CD4-positive, CD25-positive, alpha-beta regulatory T cell (primary cell): ENCODE measurements around the gene TSC22D3. TPM values are rescaled to one million over a fixed set of nuclear protein-coding genes. Genes with fewer than 3 reads are reported as not detected.

Experiments
- ATAC-seq, 2 donors: fragments of 150-1000 bp; cut with Tn5 transposase; one replicate each; pipeline ENCODE4 v1.10.0; 2021; ENCODE audit warnings: low read depth in 2 of 2, moderate number of reproducible peaks in 2 of 2, moderate library complexity in 1 of 2
- DNase-seq, 3 donors: peaks; one replicate each; pipeline versions ENCODE4 v3.0.0 to v3.0.0-alpha.2; 2012 to 2022; ENCODE audit warnings: mixed read lengths in 1 of 3
- H3K27ac ChIP-seq: one replicate; pipeline ENCODE4 v1.7.0; 2013; ENCODE audit warnings: mild to moderate bottlenecking, low read length; ENCODE audit not compliant: insufficient read depth, poor library complexity, severe bottlenecking
- H3K27me3 ChIP-seq: one replicate; pipeline ENCODE4 v1.7.0; 2013; ENCODE audit warnings: low read length; ENCODE audit not compliant: control insufficient read depth, insufficient read depth
- H3K36me3 ChIP-seq: one replicate; pipeline ENCODE4 v1.7.0; 2013; ENCODE audit warnings: mild to moderate bottlenecking, low read length, moderate library complexity; ENCODE audit not compliant: control insufficient read depth, insufficient read depth
- H3K4me1 ChIP-seq: 2 replicates; pipeline ENCODE4 v1.7.0; 2013; ENCODE audit warnings: mild to moderate bottlenecking, low read length; ENCODE audit not compliant: insufficient read depth, control insufficient read depth, poor library complexity, severe bottlenecking
- H3K4me3 ChIP-seq: one replicate; pipeline ENCODE4 v1.7.0; 2013; ENCODE audit warnings: low read depth, mild to moderate bottlenecking, low read length, moderate library complexity
- H3K9me3 ChIP-seq, 2 experiments: 1 replicate in 1 of 2; 2 replicates in 1 of 2; pipeline ENCODE4 v1.7.0; 2013; ENCODE audit warnings: low read length in 2 of 2, mild to moderate bottlenecking in 1 of 2, moderate library complexity in 1 of 2; ENCODE audit not compliant: control insufficient read depth in 2 of 2
- H3K27ac Mint-ChIP-seq, 3 donors: one replicate each; pipeline ENCODE4 v1.8.0; 2020 to 2022; ENCODE audit warnings: mild to moderate bottlenecking in 3 of 3, mixed read lengths in 3 of 3, moderate library complexity in 2 of 3
- H3K27me3 Mint-ChIP-seq: one replicate; pipeline ENCODE4 v1.8.0; 2022; ENCODE audit warnings: mild to moderate bottlenecking, mixed read lengths
- H3K36me3 Mint-ChIP-seq: one replicate; pipeline ENCODE4 v1.8.0; 2020; ENCODE audit warnings: mixed read lengths
- H3K4me1 Mint-ChIP-seq, 4 donors: one replicate each; pipeline ENCODE4 v1.8.0; 2020 to 2022; ENCODE audit warnings: mixed read lengths in 4 of 4, mild to moderate bottlenecking in 1 of 4
- H3K4me3 Mint-ChIP-seq, 4 donors: one replicate each; pipeline ENCODE4 v1.8.0; 2020 to 2022; ENCODE audit warnings: mild to moderate bottlenecking in 4 of 4, mixed read lengths in 4 of 4, moderate library complexity in 3 of 4
- H3K9me3 Mint-ChIP-seq, 7 donors: one replicate each; pipeline ENCODE4 v1.8.0; 2020 to 2022; ENCODE audit warnings: mixed read lengths in 7 of 7, mild to moderate bottlenecking in 3 of 7, moderate library complexity in 2 of 7
- polyA plus RNA-seq, 4 donors: library from polyadenylated mRNA; unstranded; fragments of 300-500 nt; fragmentation: Illumina TruSeq; gene quantifications; one replicate each; pipeline ENCODE4 v1.2.3, GENCODE V29; 2021
- total RNA-seq: library from RNA; stranded (reverse); gene quantifications from one replicate; pipeline ENCODE4 v1.2.3, GENCODE V29; 2022

Gene TSC22D3
- total and polyA plus RNA-seq, 5 donors from 2014 or later: 624 to 2,718 (median 1,073) TPM

- peaks cover 10% of the 10 kb centered on the region for H3K27me3 Mint-ChIP-seq
Measured at GRCh38 chrX:107718156-107718621, 57.4 kb downstream of the TSC22D3 start.

DNA sequence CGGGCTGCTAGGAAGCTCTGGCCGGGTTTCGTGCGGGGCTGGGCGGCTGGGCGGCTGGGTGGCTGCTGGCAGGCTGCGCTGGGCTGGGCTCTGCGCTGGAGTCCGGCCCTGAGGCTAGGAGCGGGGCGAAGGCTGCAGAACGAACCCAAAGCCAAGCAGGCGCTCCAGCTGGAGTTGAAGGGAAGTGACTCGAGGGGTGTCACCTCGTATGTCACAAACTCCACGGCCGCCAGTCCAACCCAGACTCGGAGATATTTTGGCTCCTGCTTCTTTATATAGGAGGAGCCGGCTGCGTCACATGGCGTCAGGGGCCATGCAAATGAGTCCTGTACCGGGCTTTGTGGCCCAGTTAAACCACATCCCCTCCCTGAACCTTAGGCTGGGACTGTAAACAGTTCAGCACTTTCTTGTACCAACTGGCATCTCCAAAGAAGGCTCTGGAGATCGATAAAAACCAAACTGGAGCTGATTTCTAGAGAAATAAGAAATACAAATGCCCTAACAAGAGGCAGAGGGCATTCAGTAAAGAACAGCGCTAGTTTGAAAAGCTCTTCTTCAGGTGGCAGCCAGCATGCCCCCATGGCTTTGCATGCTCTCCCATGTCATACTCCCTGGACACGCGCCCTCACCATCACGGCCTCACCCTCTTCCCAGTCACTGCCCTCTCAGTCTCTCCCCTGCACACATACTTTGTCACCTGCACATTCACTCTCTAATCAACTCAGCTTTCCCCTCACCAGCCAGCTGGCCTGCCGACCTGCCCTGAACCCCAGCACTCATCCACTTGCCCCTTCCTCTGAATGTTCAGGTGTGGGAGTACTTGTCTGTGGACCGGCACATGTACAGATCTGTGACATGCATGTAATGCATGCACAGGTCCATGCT lies 58.5 kb downstream of the TSC22D3 start:
- Histone ChIP-seq H3K4me3 (peak overlapping the region; percentile 85), H3K27me3 (no peaks in the 10 kb centered on the region), H3K9me3 (no peaks in the 10 kb centered on the region), H3K4me1 (peaks cover 45% of the 10 kb centered on the region), H3K27ac (peak overlapping the region; percentile 97), H3K36me3 (peaks cover 29% of the 10 kb centered on the region)
- Mint-ChIP-seq H3K27ac (peak overlapping the region; percentile 90 to 100 (median 98)), H3K36me3 (peaks cover 30% of the 10 kb centered on the region), H3K4me1 (peaks cover 17 to 48% (median 31%) of the 10 kb centered on the region in 4 donors), H3K9me3 (peaks cover 0 to 7% (median 0%) of the 10 kb centered on the region in 7 donors), H3K27me3 (peaks cover 18% of the 10 kb centered on the region), H3K4me3 (peak overlapping the region; percentile 95 to 99 (median 96))
- DNase-seq: peak; percentile 83 to 94 (median 93)
- peak; percentile 84 to 87 for ATAC-seq

More at GRCh38 chrX:107718156-107718621, 57.4 kb downstream of the TSC22D3 start:
- H3K9me3 Mint-ChIP-seq: peaks cover 0 to 7% (median 0%) of the 10 kb centered on the region in 7 donors
- peaks cover 28% of the 10 kb centered on the region for H3K36me3 ChIP-seq
- H3K4me1 Mint-ChIP-seq: peaks cover 11 to 37% (median 24%) of the 10 kb centered on the region in 4 donors
- H3K36me3 Mint-ChIP-seq: peaks cover 26% of the 10 kb centered on the region
- peak overlapping the region; percentile 85 for H3K4me3 ChIP-seq
- H3K27me3 ChIP-seq: no peaks in the 10 kb centered on the region
- ATAC-seq (no peak), DNase-seq (peak; percentile 58 to 76 (median 75))
- no peaks in the 10 kb centered on the region for H3K9me3 ChIP-seq
- peak overlapping the region; percentile 90 to 100 (median 98) for H3K27ac Mint-ChIP-seq
- H3K4me1 ChIP-seq: peaks cover 35% of the 10 kb centered on the region
- H3K27ac ChIP-seq: peak overlapping the region; percentile 97
- H3K4me3 Mint-ChIP-seq: peak overlapping the region; percentile 95 to 99 (median 96)

GRCh38 chrX:107716118-107716684 lies 59.4 kb downstream of the TSC22D3 start:
- H3K4me3 Mint-ChIP-seq: peak overlapping the region; percentile 95 to 99 (median 96)
- DNase-seq: peak in 2 of 3 donors; percentile 12 to 37
- Histone ChIP-seq H3K9me3 (no peaks in the 10 kb centered on the region), H3K36me3 (peaks cover 29% of the 10 kb centered on the region), H3K4me1 (peaks cover 54% of the 10 kb centered on the region), H3K4me3 (peak overlapping the region; percentile 98), H3K27me3 (no peaks in the 10 kb centered on the region), H3K27ac (peak overlapping the region; percentile 97)
- H3K4me1 Mint-ChIP-seq: peaks cover 19 to 56% (median 38%) of the 10 kb centered on the region in 4 donors
- no peak for ATAC-seq
- peaks cover 21% of the 10 kb centered on the region for H3K27me3 Mint-ChIP-seq
- peaks cover 0 to 7% (median 0%) of the 10 kb centered on the region in 7 donors for H3K9me3 Mint-ChIP-seq
- H3K36me3 Mint-ChIP-seq: peaks cover 30% of the 10 kb centered on the region
- H3K27ac Mint-ChIP-seq: peak overlapping the region; percentile 89 to 100 (median 98)

GRCh38 chrX:107715331-107716117 lies 60.1 kb downstream of the TSC22D3 start:
- Histone ChIP-seq H3K4me3 (peak overlapping the region; percentile 98), H3K4me1 (peaks cover 61% of the 10 kb centered on the region), H3K27ac (peak overlapping the region; percentile 97), H3K36me3 (peaks cover 29% of the 10 kb centered on the region), H3K27me3 (no peaks in the 10 kb centered on the region), H3K9me3 (no peaks in the 10 kb centered on the region)
- Mint-ChIP-seq H3K27me3 (peaks cover 23% of the 10 kb centered on the region), H3K4me3 (peak overlapping the region; percentile 87 to 97 (median 96)), H3K36me3 (peaks cover 30% of the 10 kb centered on the region), H3K4me1 (peaks cover 25 to 63% (median 42%) of the 10 kb centered on the region in 4 donors), H3K9me3 (peaks cover 0 to 7% (median 0%) of the 10 kb centered on the region in 7 donors), H3K27ac (peak overlapping the region; percentile 89 to 98 (median 98))
- DNase-seq (peak in 2 of 3 donors; percentile 24 to 32), ATAC-seq (no peak)

DNA sequence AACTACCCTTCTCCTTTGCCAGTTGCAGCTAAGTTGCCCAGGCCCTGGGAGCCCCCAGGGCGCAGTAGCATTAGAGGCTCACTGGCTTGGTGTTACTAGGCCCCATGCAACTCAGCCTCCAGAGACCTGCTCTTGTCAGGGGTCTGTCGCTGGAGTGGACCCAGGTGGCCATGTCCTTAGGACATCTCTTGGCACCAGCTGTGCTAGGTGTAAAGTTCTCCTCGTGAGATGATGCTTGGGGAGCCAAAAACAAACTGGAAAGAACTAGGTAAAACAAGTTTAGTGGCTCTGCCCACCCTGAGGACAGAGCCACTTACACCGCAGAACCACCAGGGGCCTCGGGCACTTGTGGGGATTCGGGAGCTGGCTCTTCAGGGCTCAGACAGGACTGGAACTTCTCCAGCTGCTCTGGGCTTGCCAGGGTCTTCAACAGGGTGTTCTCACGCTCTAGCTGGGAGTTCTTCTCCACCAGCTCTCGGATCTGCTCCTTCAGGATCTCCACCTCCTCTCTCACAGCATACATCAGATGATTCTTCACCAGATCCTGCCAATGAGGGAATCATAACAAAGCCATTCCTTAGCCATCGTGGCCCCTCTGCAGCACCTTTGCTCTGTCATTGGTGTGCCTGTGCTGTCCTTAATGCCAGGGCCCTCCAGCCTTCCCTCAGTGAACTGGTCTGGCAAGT lies 61.2 kb downstream of the TSC22D3 start:
- peak overlapping the region; percentile 97 for H3K27ac ChIP-seq
- peaks cover 29% of the 10 kb centered on the region for H3K36me3 ChIP-seq
- Mint-ChIP-seq H3K9me3 (peaks cover 0 to 7% (median 0%) of the 10 kb centered on the region in 7 donors), H3K36me3 (peaks cover 30% of the 10 kb centered on the region), H3K4me3 (peak overlapping the region; percentile 87 to 97 (median 96)), H3K27ac (peak overlapping the region; percentile 83 to 98 (median 98)), H3K27me3 (peaks cover 23% of the 10 kb centered on the region), H3K4me1 (peaks cover 25 to 70% (median 44%) of the 10 kb centered on the region in 4 donors)
- H3K9me3 ChIP-seq: no peaks in the 10 kb centered on the region
- ATAC-seq (no peak), DNase-seq (peak in 2 of 3 donors; percentile 5 to 51)
- no peaks in the 10 kb centered on the region for H3K27me3 ChIP-seq
- peak overlapping the region; percentile 98 for H3K4me3 ChIP-seq
- H3K4me1 ChIP-seq: peaks cover 67% of the 10 kb centered on the region

DNA sequence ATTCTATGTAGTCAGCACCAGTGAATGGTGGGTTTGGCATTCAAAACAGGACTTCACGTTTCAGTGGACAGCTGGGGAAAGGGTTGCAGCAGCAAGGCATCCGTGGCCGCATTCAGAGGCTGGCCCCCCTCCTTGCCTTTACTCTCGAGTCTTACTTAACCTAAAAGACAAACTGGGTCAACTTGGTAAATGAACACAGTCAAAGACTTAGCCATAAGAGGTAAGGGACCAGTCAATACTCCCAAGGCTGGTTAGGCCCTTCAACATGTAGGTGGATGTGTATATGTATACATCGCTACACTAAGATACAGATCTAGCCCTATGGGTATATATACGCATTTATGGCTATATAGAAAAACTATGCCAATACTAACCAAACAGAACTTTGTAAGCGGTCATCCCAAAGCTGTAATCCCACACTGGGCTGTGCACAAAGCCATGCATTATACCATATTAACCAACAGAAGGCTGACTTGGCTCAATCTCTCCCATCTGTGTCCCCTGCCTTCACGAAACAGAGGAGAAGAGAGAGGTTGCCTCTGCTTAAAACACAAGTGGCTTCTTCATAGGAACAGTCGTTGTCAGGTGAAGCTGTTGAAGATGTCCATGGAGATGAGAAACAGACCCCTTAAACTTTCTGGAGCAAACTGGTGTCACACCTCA lies 61.9 kb downstream of the TSC22D3 start:
- Histone ChIP-seq H3K4me1 (peaks cover 67% of the 10 kb centered on the region), H3K4me3 (peak overlapping the region; percentile 98), H3K36me3 (peaks cover 29% of the 10 kb centered on the region), H3K27me3 (no peaks in the 10 kb centered on the region), H3K27ac (peak overlapping the region; percentile 97), H3K9me3 (no peaks in the 10 kb centered on the region)
- DNase-seq (peak in 2 of 3 donors; percentile 3 to 52), ATAC-seq (no peak)
- Mint-ChIP-seq H3K4me1 (peaks cover 25 to 77% (median 48%) of the 10 kb centered on the region in 4 donors), H3K36me3 (peaks cover 32% of the 10 kb centered on the region), H3K4me3 (peak overlapping the region; percentile 87 to 97 (median 96)), H3K27me3 (peaks cover 27% of the 10 kb centered on the region), H3K27ac (peak overlapping the region; percentile 98 to 99 (median 98)), H3K9me3 (peaks cover 0 to 5% (median 0%) of the 10 kb centered on the region in 7 donors)
